HEK293 (cell line): ENCODE measurements around the gene TTC31.

Experiments
- CTCF ChIA-PET: fragments of 350-600 bp; formaldehyde crosslinking; extraction: SDS; loops from one replicate; lab custom pipeline; 2021; ENCODE audit warnings: antibody characterized with exemption; lab: Yijun Ruan, JAX
- POLR2A ChIA-PET: fragments of 300-600 bp; formaldehyde crosslinking; extraction: SDS; loops from one replicate; lab custom pipeline; 2020; ENCODE audit warnings: antibody characterized with exemption, inconsistent platforms; lab: Yijun Ruan, JAX
- H3K27ac ChIP-seq: fragments of 200-500 bp; sonication (Bioruptor generic); 2 replicates; pipeline ENCODE4 v1.5.1; 2014; ENCODE audit warnings: low read depth, low read length, control low read depth, inconsistent platforms; ENCODE audit errors: extremely low read depth
- H3K36me3 ChIP-seq, 2 experiments: fragments of 200-500 bp in 1 of 2; sonication (Bioruptor generic) in 1 of 2; 1 replicate in 1 of 2; 2 replicates in 1 of 2; pipeline ENCODE4 v1.5.1; 2014 to 2017; ENCODE audit warnings: inconsistent platforms in 2 of 2, low read length in 2 of 2; ENCODE audit not compliant: control insufficient read depth in 2 of 2, insufficient read depth in 1 of 2
- H3K4me1 ChIP-seq: fragments of 200-500 bp; sonication (Bioruptor generic); 2 replicates; pipeline ENCODE4 v1.5.1; 2014; ENCODE audit warnings: mild to moderate bottlenecking, low read length, inconsistent platforms; ENCODE audit not compliant: control insufficient read depth, insufficient read depth
- H3K4me3 ChIP-seq: 2 replicates; pipeline ENCODE4 v1.5.1; 2011; ENCODE audit warnings: low read depth, mild to moderate bottlenecking, control low read depth, low read length, moderate library complexity
- H3K9me3 ChIP-seq: fragments of 200-500 bp; sonication (Bioruptor generic); 2 replicates; pipeline ENCODE4 v1.5.1; 2014; ENCODE audit warnings: low read depth, low read length, inconsistent platforms; ENCODE audit not compliant: control insufficient read depth, insufficient read depth
- BCL11B ChIP-seq: fragments of 450-650 bp; formaldehyde crosslinking; IDR thresholded peaks from 2 replicates; pipeline ENCODE4 v1.5.1; 2016; ENCODE audit warnings: low read depth, missing biosample characterization, missing genetic modification characterization
- BCL6B ChIP-seq: fragments of 450-650 bp; formaldehyde crosslinking; IDR thresholded peaks from 2 replicates; pipeline ENCODE4 v1.5.1; 2017; ENCODE audit warnings: missing biosample characterization, missing genetic modification characterization
- GLIS1 ChIP-seq: fragments of 450-650 bp; formaldehyde crosslinking; IDR thresholded peaks from 2 replicates; pipeline ENCODE4 v1.5.1; 2016; ENCODE audit warnings: missing biosample characterization, missing genetic modification characterization
- KLF7 ChIP-seq: fragments of 450-650 bp; formaldehyde crosslinking; IDR thresholded peaks from 2 replicates; pipeline ENCODE4 v1.5.1; 2016; ENCODE audit warnings: missing biosample characterization, missing genetic modification characterization, borderline replicate concordance
- KLF8 ChIP-seq: fragments of 450-650 bp; formaldehyde crosslinking; IDR thresholded peaks from 2 replicates; pipeline ENCODE4 v1.5.1; 2016; ENCODE audit warnings: missing biosample characterization, missing genetic modification characterization
- MZF1 ChIP-seq: fragments of 450-650 bp; formaldehyde crosslinking; IDR thresholded peaks from 2 replicates; pipeline ENCODE4 v1.5.1; 2017; ENCODE audit warnings: missing biosample characterization, missing genetic modification characterization, borderline replicate concordance
- SALL2 ChIP-seq: fragments of 450-650 bp; formaldehyde crosslinking; IDR thresholded peaks from 2 replicates; pipeline ENCODE4 v1.5.0; 2017; ENCODE audit warnings: missing biosample characterization, mild to moderate bottlenecking, missing genetic modification characterization, borderline replicate concordance
- SP7 ChIP-seq: fragments of 450-650 bp; formaldehyde crosslinking; IDR thresholded peaks from 2 replicates; pipeline ENCODE4 v1.5.1; 2016; ENCODE audit warnings: missing biosample characterization, missing genetic modification characterization
- TRIM28 ChIP-seq: IDR thresholded peaks from 2 replicates; pipeline ENCODE4 v1.6.1; 2011; ENCODE audit warnings: low read length, control low read depth, borderline replicate concordance
- ZBTB21 ChIP-seq: fragments of 450-650 bp; formaldehyde crosslinking; IDR thresholded peaks from 2 replicates; pipeline ENCODE4 v1.5.1; 2017; ENCODE audit warnings: missing biosample characterization, missing genetic modification characterization
- ZBTB7A ChIP-seq: fragments of 450-650 bp; formaldehyde crosslinking; IDR thresholded peaks from 2 replicates; pipeline ENCODE4 v1.5.1; 2016; ENCODE audit warnings: low read depth, missing biosample characterization, missing genetic modification characterization
- ZNF146 ChIP-seq: fragments of 450-650 bp; formaldehyde crosslinking; IDR thresholded peaks from 2 replicates; pipeline ENCODE4 v1.5.1; 2016; ENCODE audit warnings: missing biosample characterization, missing genetic modification characterization
- ZNF175 ChIP-seq: fragments of 450-650 bp; formaldehyde crosslinking; IDR thresholded peaks from 2 replicates; pipeline ENCODE4 v1.5.1; 2016; ENCODE audit warnings: missing biosample characterization, missing genetic modification characterization
- ZNF214 ChIP-seq: fragments of 450-650 bp; formaldehyde crosslinking; IDR thresholded peaks from 2 replicates; pipeline ENCODE4 v1.5.1; 2017; ENCODE audit warnings: missing biosample characterization, mild to moderate bottlenecking, missing genetic modification characterization, borderline replicate concordance
- ZNF239 ChIP-seq: fragments of 450-650 bp; formaldehyde crosslinking; IDR thresholded peaks from 2 replicates; pipeline ENCODE4 v1.5.1; 2016; ENCODE audit warnings: missing biosample characterization, missing genetic modification characterization
- ZNF292 ChIP-seq: fragments of 450-650 bp; formaldehyde crosslinking; IDR thresholded peaks from 2 replicates; pipeline ENCODE4 v1.5.1; 2016; ENCODE audit warnings: low read depth, missing biosample characterization, missing genetic modification characterization, borderline replicate concordance
- ZNF473 ChIP-seq: fragments of 450-650 bp; formaldehyde crosslinking; IDR thresholded peaks from 2 replicates; pipeline ENCODE4 v1.5.1; 2017; ENCODE audit warnings: missing biosample characterization, missing genetic modification characterization
- ZNF488 ChIP-seq: fragments of 450-650 bp; formaldehyde crosslinking; IDR thresholded peaks from 2 replicates; pipeline ENCODE4 v1.5.1; 2016; ENCODE audit warnings: missing biosample characterization, missing genetic modification characterization
- ZNF561 ChIP-seq: fragments of 450-650 bp; IDR thresholded peaks from 2 replicates; pipeline ENCODE4 v1.5.1; 2018; ENCODE audit warnings: missing biosample characterization, missing genetic modification characterization, borderline replicate concordance
- ZNF571 ChIP-seq: fragments of 450-650 bp; formaldehyde crosslinking; IDR thresholded peaks from 2 replicates; pipeline ENCODE4 v1.5.0; 2017; ENCODE audit warnings: missing biosample characterization, missing genetic modification characterization
- ZNF658 ChIP-seq: fragments of 450-650 bp; formaldehyde crosslinking; IDR thresholded peaks from 2 replicates; pipeline ENCODE4; 2016; ENCODE audit warnings: missing biosample characterization, missing genetic modification characterization
- ZNF704 ChIP-seq: fragments of 450-650 bp; formaldehyde crosslinking; IDR thresholded peaks from 2 replicates; pipeline ENCODE4 v1.5.1; 2016; ENCODE audit warnings: missing biosample characterization, missing genetic modification characterization
- ZNF747 ChIP-seq: fragments of 450-650 bp; formaldehyde crosslinking; IDR thresholded peaks from 2 replicates; pipeline ENCODE4 v1.5.1; 2016; ENCODE audit warnings: missing biosample characterization, missing genetic modification characterization
- ZNF76 ChIP-seq: fragments of 450-650 bp; formaldehyde crosslinking; IDR thresholded peaks from 2 replicates; pipeline ENCODE4; 2016; ENCODE audit warnings: low read depth, missing biosample characterization, missing genetic modification characterization, borderline replicate concordance
- ZSCAN30 ChIP-seq: fragments of 450-650 bp; IDR thresholded peaks from 2 replicates; pipeline ENCODE4 v1.5.1; 2018; ENCODE audit warnings: missing biosample characterization, mild to moderate bottlenecking, missing genetic modification characterization, moderate library complexity
- TF ChIP-seq, protein P1 (sequence below): fragments of 450-650 bp; formaldehyde crosslinking; IDR thresholded peaks from 2 replicates; pipeline ENCODE4 v1.5.1; 2017; ENCODE audit warnings: missing biosample characterization, missing genetic modification characterization

Gene TTC31

DNA sequence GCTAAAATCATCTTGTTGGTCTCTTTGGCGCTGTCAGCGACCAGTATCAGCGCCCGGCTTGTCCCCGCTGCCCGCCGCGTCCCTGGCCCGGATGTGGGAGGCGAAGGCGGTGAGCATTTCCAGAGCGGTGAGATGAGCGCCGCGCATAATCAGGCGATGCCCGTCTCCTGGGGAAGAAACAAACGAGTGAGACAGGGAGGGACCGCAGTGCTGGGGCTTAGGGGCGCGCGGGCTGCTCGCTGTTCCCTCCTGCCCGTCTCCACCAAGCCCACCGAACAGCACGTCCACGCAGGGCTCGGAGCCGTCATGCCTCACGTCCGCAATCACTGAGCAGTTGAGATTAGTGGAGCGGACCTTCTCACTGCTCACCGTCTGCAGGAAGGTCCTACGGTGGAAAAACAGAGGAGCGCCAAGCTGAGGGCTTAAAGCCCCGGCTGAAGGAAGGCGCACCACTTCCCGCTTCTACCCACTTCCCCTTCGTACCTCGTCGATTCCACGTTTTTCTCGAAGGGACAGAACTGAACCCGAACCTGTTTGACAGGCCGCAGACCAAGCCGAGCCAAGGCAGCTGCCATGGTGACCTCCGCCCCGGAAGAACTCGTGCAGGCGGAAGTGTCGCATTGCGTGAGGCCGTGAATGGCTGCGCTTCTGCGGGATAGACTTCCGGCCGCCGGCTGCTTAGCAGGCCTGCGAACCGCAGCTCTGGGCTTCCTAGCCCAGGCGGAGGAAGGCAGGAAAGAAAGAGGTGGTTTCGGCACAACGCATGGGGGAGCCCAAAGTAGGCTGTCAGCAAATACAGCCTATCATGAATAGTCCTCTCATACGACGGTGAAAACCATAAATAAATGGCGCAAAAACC lies 10.6 kb upstream of the TTC31 start, which contains the start of gene MRPL53 (continued):
- TF ChIP-seq ZNF488, result no peak
- TF ChIP-seq ZNF658, result no peak
- no peak for TF ChIP-seq ZNF175 (tag by site-specific recombination)
- TF ChIP-seq MZF1 (tag by site-specific recombination), result no peak
- no peak for TF ChIP-seq ZNF239 (tag by site-specific recombination)
- no peak for TF ChIP-seq BCL6B (tag by site-specific recombination)
- 0 out of 2 replicates have a peak, but pooled peaks have one; percentile 6 for TF ChIP-seq ZNF146 (tag by site-specific recombination)
- peak; percentile 58; the same call in 1 of the 2 replicates for TF ChIP-seq ZBTB21 (tag by site-specific recombination)
- peak; percentile 95 for TF ChIP-seq ZSCAN30 (tag by site-specific recombination)
- no peak for TF ChIP-seq ZNF704 (tag by site-specific recombination)
- TF ChIP-seq ZNF473 (tag by site-specific recombination), result no peak
- TF ChIP-seq, protein P1, sequence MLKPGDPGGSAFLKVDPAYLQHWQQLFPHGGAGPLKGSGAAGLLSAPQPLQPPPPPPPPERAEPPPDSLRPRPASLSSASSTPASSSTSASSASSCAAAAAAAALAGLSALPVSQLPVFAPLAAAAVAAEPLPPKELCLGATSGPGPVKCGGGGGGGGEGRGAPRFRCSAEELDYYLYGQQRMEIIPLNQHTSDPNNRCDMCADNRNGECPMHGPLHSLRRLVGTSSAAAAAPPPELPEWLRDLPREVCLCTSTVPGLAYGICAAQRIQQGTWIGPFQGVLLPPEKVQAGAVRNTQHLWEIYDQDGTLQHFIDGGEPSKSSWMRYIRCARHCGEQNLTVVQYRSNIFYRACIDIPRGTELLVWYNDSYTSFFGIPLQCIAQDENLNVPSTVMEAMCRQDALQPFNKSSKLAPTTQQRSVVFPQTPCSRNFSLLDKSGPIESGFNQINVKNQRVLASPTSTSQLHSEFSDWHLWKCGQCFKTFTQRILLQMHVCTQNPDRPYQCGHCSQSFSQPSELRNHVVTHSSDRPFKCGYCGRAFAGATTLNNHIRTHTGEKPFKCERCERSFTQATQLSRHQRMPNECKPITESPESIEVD (tag by site-specific recombination), result no peak
- TF ChIP-seq ZNF214 (tag by site-specific recombination), result no peak
- TF ChIP-seq ZNF747 (tag by site-specific recombination), result no peak
- peak; percentile 21; the same call in 1 of the 2 replicates for TF ChIP-seq ZNF561 (tag by site-specific recombination)
- peak; percentile 78 for TF ChIP-seq ZNF76
- TF ChIP-seq GLIS1 (tag by site-specific recombination), result 0 out of 2 replicates have a peak, but pooled peaks have one; percentile 8
- peak; percentile 37; the same call in 1 of the 2 replicates for TF ChIP-seq KLF8
- no peak for TF ChIP-seq SALL2 (tag by site-specific recombination)
- no peak for TF ChIP-seq ZNF571 (tag by site-specific recombination)

DNA sequence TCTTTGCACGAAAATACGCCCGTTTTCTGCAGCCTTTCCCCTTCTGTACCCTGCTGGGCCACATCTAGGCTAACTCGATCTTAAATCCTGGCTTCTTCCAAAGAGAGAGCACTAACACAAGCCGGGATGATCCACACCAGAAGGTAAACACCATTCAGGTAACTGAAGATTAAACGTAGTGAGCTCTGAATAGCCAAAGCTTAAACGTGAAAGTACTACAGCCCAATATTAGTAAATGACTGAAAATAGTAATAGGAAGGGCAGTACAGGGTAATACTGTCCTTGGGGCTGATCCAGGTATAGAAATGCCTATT lies 10.0 kb upstream of the TTC31 start:
- H3K4me1 ChIP-seq, result 0 out of 2 replicates have a peak, but pooled peaks cover 2% of the 10 kb centered on the region
- no peaks in the 10 kb centered on the region for H3K9me3 ChIP-seq
- CTCF ChIA-PET, result interaction anchor here (0.6 to 1.5 kb wide), 5 partner anchors 10 to 195 kb away, joined by 3 to 14 read pairs (median 3); partner anchors contain the start of genes CCDC142, INO80B and TTC31
- POLR2A ChIA-PET, result interaction anchor here (0.8 to 4.0 kb wide), 10 partner anchors 9 to 117 kb away, joined by 3 to 44 read pairs (median 4); partner anchors contain the start of genes AUP1, CCDC142, HTRA2 and INO80B
- peaks cover 24 to 36% of the 10 kb centered on the region in 2 experiments for H3K36me3 ChIP-seq
- no peak for TF ChIP-seq SP7
- no peak for TF ChIP-seq ZNF561 (tag by site-specific recombination)
- no peak for TF ChIP-seq ZNF292 (tag by site-specific recombination)
- TF ChIP-seq ZNF239 (tag by site-specific recombination), result no peak
- TF ChIP-seq KLF7 (tag by site-specific recombination), result no peak
- TF ChIP-seq ZNF658, result no peak
- no peak for TF ChIP-seq ZBTB7A (tag by site-specific recombination)
- no peak for TF ChIP-seq TRIM28
- TF ChIP-seq BCL11B (tag by site-specific recombination), result no peak
- peak overlapping the region; percentile 55 for H3K4me3 ChIP-seq
- peak overlapping the region; percentile 87 for H3K27ac ChIP-seq
